Nephron (organoid): Measurements from ENCODE around the gene F7.

Experiments used
- H3K27ac Mint-ChIP-seq, 3 experiments: 2 replicates each; pipeline ENCODE4 v1.8.0; 2020; ENCODE audit warnings: mixed read lengths in 3 of 3, mild to moderate bottlenecking in 2 of 3, moderate library complexity in 1 of 3
- H3K27me3 Mint-ChIP-seq: 2 replicates; pipeline ENCODE4 v1.8.0; 2021; ENCODE audit warnings: low read depth, mild to moderate bottlenecking, moderate library complexity, mixed read lengths
- H3K36me3 Mint-ChIP-seq: 2 replicates; pipeline ENCODE4 v1.8.0; 2020; ENCODE audit warnings: low read depth, mixed read lengths
- H3K4me1 Mint-ChIP-seq: 2 replicates; pipeline ENCODE4 v1.8.0; 2020; ENCODE audit warnings: mixed read lengths
- H3K4me3 Mint-ChIP-seq, 3 experiments: 2 replicates each; pipeline ENCODE4 v1.8.0; 2020; ENCODE audit warnings: mild to moderate bottlenecking in 3 of 3, mixed read lengths in 3 of 3, moderate library complexity in 2 of 3
- H3K9me3 Mint-ChIP-seq: 2 replicates; pipeline ENCODE4 v1.8.0; 2020; ENCODE audit warnings: mixed read lengths
- TF ChIP-seq, protein P1 (sequence below), 3 experiments: fragments of 200-600 bp; sonication (generic); IDR thresholded peaks; one replicate each; pipeline ENCODE4 v1.5.0; 2021; ENCODE audit warnings: antibody characterized with exemption in 3 of 3; ENCODE audit not compliant: unreplicated experiment in 3 of 3

Gene F7

DNA sequence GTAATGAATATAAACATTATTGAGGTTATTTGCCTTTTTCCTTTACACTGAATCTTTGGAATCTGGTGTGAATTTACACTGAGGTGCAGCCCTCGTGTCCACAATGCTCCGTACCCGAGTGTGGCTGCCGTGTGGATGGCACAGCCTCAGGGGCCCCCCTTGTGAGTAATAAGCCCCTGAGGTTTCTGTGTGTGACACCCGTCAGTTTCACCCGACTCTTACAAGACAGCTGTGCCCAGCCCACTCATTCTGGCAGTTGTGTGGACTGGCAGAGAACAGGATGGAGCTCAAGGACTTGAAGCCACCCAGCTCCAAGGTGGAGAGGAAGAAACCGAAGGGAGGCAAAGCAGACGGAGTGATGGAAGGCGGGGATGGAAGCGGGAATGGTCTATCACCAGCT, 60.7 kb downstream of the F7 start:
- no peak overlapping the region for H3K4me3 Mint-ChIP-seq
- no peak overlapping the region for H3K27ac Mint-ChIP-seq
- peaks cover 14% of the 10 kb centered on the region for H3K27me3 Mint-ChIP-seq
- H3K4me1 Mint-ChIP-seq: peaks cover 12% of the 10 kb centered on the region
- H3K9me3 Mint-ChIP-seq: peaks cover 6% of the 10 kb centered on the region
- TF ChIP-seq, protein P1, sequence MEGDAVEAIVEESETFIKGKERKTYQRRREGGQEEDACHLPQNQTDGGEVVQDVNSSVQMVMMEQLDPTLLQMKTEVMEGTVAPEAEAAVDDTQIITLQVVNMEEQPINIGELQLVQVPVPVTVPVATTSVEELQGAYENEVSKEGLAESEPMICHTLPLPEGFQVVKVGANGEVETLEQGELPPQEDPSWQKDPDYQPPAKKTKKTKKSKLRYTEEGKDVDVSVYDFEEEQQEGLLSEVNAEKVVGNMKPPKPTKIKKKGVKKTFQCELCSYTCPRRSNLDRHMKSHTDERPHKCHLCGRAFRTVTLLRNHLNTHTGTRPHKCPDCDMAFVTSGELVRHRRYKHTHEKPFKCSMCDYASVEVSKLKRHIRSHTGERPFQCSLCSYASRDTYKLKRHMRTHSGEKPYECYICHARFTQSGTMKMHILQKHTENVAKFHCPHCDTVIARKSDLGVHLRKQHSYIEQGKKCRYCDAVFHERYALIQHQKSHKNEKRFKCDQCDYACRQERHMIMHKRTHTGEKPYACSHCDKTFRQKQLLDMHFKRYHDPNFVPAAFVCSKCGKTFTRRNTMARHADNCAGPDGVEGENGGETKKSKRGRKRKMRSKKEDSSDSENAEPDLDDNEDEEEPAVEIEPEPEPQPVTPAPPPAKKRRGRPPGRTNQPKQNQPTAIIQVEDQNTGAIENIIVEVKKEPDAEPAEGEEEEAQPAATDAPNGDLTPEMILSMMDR (IDR thresholded peaks at IDR 0.05; ENCODE audit: unreplicated experiment in 3 of 3): no peak
- peaks cover 46% of the 10 kb centered on the region for H3K36me3 Mint-ChIP-seq

DNA sequence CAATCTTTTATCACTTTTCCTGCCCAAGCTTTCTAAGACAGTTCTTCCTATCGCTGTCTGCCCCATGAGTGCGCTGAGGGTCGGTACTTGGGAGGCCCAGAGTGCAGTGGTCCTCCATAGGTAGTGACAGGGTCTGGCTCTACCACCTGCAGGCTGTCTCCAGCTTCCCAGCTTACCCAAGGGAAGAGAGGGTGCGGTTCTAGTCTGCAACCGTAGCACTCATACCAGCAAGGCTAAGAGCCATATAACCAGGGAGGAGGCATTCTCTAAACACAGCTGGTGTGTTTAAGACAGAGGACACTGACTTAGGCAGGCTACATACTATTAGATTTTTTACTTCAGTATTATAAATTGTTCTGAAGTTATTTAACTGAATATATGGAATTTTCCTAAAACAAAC, 61.1 kb downstream of the F7 start:
- peaks cover 50% of the 10 kb centered on the region for H3K36me3 Mint-ChIP-seq
- no peak overlapping the region for H3K4me3 Mint-ChIP-seq
- TF ChIP-seq, protein P1 (IDR thresholded peaks at IDR 0.05; ENCODE audit: unreplicated experiment in 3 of 3): no peak
- H3K27ac Mint-ChIP-seq: no peak overlapping the region
- peaks cover 11% of the 10 kb centered on the region for H3K27me3 Mint-ChIP-seq
- H3K9me3 Mint-ChIP-seq: peaks cover 6% of the 10 kb centered on the region
- peaks cover 12% of the 10 kb centered on the region for H3K4me1 Mint-ChIP-seq

DNA sequence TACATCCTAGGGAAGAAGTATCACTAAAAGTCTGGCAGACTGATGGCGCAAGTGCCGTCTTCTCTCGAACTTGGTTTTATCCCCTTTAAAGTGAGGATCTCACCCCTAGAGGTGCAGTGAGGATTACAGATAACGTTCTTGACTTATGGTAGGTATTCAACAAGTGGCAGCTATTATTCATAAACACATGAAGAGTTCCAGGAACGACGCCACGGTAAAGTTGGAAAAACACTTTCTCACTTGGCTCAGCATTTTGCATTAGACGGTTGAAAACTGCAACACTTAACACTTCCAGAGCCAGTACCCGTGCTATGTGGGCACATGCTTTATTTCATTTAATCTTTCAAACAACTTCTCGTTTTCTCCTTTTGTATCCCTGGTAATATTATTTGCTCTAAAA, 61.6 kb downstream of the F7 start:
- peaks cover 6% of the 10 kb centered on the region for H3K9me3 Mint-ChIP-seq
- no peak overlapping the region for H3K27ac Mint-ChIP-seq
- no peak overlapping the region for H3K4me3 Mint-ChIP-seq
- peaks cover 11% of the 10 kb centered on the region for H3K27me3 Mint-ChIP-seq
- peaks cover 12% of the 10 kb centered on the region for H3K4me1 Mint-ChIP-seq
- TF ChIP-seq, protein P1 (IDR thresholded peaks at IDR 0.05; ENCODE audit: unreplicated experiment in 3 of 3): no peak
- peaks cover 54% of the 10 kb centered on the region for H3K36me3 Mint-ChIP-seq

DNA sequence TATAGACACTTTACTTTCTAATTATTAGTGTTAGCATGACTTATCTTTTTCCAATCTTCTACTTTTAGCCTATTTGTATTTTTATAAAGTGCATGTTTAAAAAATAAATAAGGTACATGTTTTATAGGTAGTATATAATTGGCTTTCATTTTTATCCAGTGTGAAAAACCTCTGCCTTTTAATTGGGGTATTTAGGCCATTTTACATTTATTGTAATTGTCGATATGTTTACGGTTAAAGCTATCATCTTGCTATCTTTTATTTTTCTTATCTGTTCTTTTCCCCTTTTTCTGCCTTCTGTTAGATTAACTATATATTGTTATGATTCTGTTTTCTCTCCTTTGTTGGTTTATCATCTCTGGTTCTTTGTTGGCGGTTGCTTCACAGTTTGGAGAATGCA, 62.0 kb downstream of the F7 start:
- Mint-ChIP-seq H3K4me1 (peaks cover 12% of the 10 kb centered on the region), H3K27me3 (peaks cover 11% of the 10 kb centered on the region), H3K4me3 (no peak overlapping the region), H3K36me3 (peaks cover 57% of the 10 kb centered on the region), H3K9me3 (peaks cover 6% of the 10 kb centered on the region), H3K27ac (no peak overlapping the region)
- TF ChIP-seq, protein P1 (IDR thresholded peaks at IDR 0.05; ENCODE audit: unreplicated experiment in 3 of 3): no peak

DNA sequence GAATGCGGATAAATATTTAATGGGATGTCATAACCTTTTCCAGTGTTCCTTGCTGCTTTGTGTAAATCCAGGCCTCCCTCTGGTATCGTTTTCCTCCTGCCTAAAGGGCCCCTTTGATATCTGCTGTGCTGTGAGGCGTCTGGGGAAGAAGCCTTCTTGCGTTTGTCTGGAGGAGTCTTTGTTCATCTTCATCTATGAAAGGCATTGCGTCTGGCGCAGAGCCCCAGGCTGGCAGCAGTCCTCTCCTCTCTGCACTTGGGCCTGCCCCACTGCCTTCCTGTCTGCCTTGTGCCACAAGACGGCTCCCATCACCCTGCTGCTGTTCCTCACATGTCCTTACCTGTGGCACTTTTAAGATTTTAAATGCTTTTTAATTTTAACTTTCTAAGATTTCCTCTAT, 62.6 kb downstream of the F7 start:
- H3K27ac Mint-ChIP-seq: no peak overlapping the region
- H3K4me3 Mint-ChIP-seq: no peak overlapping the region
- H3K4me1 Mint-ChIP-seq: peaks cover 10% of the 10 kb centered on the region
- H3K9me3 Mint-ChIP-seq: peaks cover 6% of the 10 kb centered on the region
- TF ChIP-seq, protein P1 (IDR thresholded peaks at IDR 0.05; ENCODE audit: unreplicated experiment in 3 of 3): no peak
- peaks cover 9% of the 10 kb centered on the region for H3K27me3 Mint-ChIP-seq
- peaks cover 62% of the 10 kb centered on the region for H3K36me3 Mint-ChIP-seq
